ENCODE data around the gene EMC10.
"Not testable (repeated sequence)": the region's sequence is repeated elsewhere in the genome, so short reads cannot be mapped to it uniquely, and the experiment has no call there.

EMC10 gene

DNA sequence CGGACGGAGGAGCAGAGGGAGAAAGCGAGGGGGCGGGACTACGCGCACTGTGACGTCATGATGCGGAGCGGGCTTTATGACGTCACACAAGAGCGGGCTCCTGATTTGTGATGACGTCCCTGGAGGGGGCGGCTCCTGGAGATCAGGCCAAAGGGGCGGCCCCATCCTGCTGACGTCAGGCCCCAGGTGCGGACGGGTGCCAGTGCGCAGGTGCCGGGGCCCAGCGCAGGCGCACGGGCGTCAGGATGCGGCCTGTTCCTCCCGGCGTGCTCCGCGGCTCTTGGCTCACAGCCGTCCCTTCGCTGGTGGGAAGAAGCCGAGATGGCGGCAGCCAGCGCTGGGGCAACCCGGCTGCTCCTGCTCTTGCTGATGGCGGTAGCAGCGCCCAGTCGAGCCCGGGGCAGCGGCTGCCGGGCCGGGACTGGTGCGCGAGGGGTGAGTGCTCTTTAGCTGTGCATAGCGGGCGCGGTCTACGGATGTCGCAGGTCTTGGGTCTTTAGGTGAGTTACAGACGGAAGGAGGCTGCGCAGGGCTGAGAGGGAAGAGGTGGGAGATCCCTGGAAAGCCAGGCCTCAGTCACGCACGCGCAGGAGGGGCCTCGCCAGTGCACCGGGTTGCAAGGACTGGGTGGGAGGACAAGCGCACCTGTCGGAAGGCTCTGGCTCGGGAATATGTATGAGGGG, at the start of gene EMC10, which contains the start of gene GARIN5A:
EMC10 (plus strand) TSS at position 284 of the 683 bp plus-strand sequence; CDS start at position 322, 38 bp downstream.
GARIN5A (minus strand) TSS at position 625 of the 683 bp plus-strand sequence; CDS start at position 165, 460 bp downstream.
- peak; percentile 76 to 84 for DNase-seq (ENCODE audit: low read depth in 2 of 2, low spot score in 1 of 2)

DNA sequence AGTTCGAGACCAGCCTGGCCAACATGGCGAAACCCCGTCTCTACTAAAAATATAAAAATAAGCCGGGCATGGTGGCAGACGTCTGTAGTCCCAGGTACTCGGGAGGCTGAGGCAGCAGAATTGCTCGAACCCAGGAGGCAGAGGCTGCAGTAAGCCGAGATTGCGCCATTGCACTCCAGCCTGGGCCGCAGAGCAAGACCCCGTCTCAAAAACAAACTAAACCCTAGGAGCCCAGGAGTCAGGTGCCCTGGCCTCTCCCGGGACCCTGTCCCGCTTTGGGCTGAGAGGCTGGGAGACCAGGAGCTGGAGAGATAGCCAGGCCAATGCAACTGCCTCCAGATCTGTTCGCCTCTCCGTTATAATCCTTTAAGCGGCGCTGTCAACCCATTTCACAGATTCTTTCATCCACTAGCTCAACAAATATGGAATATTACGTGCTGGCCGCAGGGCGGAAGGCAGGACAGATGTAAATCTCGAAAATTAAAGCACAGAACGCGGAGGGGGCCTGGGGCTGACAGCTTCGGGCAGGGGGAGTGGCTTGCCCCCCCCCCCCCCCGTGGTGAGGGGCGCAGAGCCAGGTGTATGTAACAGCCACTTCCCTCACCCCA, 48.9 kb upstream of the EMC10 start:
- DNase-seq (ENCODE audit: low read depth in 2 of 2, low spot score in 1 of 2): no peak

DNA sequence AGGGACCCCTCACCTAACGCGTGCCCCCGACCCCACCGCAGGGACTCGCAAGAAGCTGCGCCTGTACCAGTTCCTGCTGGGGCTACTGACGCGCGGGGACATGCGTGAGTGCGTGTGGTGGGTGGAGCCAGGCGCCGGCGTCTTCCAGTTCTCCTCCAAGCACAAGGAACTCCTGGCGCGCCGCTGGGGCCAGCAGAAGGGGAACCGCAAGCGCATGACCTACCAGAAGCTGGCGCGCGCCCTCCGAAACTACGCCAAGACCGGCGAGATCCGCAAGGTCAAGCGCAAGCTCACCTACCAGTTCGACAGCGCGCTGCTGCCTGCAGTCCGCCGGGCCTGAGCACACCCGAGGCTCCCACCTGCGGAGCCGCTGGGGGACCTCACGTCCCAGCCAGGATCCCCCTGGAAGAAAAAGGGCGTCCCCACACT, 48.3 kb upstream of the EMC10 start:
- no peak for DNase-seq (ENCODE audit: low read depth in 2 of 2, low spot score in 1 of 2)

DNA sequence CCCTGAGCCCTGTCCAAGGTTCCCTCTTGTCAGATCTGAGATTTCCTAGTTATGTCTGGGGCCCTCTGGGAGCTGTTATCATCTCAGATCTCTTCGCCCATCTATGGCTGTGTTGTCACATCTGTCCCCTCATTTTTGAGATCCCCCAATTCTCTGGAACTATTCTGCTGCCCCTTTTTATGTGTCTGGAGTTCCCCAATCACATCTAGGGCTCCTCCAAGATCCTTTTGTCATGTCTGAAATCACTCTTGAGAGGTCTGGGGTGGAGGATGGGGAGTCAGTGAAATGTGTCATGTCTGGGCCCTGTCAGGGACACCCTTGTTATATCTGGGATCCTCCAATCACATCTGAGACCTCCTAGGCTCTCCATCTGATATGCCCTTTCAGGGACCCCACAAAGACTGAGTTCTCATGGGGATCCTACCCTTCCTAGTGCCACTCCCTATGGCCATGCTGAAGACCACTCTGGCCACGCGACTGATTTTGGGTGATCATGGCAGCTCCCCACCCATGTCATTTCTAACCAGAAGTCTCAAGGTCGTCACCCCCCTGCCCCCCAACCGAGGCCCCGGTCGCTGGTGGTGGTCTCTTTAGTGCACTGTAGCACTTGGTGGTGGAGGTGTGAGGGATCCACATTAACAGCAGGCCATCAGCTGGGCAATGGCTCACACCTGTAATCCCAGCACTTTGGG, 47.4 kb upstream of the EMC10 start:
- no peak for DNase-seq (ENCODE audit: low read depth in 2 of 2, low spot score in 1 of 2)

DNA sequence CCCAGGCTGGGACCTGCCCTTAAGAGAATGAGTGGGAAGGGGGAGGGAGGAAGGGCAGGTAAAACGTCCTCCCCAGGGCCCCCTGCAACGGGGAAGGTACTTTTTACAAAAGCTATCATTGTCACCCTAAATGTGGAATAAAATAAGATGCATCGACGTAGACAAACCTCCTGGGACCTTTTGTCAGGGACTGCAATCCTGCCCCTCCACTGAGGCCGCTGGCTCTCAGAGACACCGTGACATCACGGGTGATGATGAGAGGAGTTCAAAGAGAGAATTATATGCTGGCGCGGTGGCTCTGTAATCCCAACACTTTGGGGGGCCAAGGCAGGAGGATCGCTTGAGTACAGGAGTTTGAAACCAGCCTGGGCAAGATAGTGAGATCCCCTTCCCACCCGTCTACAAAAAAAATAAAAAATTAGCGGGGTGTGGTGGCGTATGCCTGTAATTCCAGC, 45.4 kb upstream of the EMC10 start:
- DNase-seq (ENCODE audit: low read depth in 2 of 2, low spot score in 1 of 2): no peak

DNA sequence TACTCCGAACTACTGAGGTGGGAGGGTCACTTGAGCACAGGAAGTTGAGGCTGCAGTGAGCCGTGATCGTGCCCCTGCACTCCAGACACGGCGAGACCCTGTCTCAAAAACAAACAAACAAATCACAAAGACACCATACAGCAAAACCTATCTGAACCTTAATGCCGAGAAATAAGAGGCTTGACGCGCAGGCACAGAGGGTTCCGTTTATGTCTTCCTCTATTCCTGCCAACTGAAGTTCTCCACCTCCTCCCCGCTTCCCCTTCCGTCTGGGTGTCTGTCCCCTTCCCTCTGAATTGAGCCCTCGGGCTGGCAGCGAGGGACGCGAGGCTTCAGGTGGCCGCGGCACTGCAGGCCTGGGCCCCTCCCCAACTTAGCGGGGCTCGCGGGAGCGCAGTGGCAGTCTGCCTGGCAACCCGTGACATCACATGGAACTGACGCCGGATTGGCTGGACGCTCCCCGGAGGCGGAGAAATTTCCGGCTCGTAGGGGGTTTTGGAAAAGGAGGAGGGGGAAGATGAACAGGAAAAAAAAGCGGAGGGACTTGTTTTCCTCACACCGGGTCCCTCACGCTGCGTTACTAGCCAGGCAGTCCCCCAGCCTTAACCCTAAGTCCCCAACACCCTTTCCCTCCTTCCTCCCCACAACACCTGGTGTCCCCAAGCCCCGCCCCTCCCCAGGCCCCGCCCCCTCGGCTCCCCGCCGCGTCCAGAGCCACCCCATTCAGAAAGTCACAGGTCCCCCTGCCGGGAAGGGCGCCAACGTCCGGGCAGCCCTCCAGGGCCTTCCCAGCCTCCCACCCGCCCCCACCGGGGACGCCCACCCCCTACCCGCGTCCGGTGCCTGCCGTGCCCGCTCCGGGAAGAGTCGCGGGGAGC, 44.7 kb upstream of the EMC10 start:
- peak; percentile 72 to 89 for DNase-seq (ENCODE audit: low read depth in 2 of 2, low spot score in 1 of 2)

DNA sequence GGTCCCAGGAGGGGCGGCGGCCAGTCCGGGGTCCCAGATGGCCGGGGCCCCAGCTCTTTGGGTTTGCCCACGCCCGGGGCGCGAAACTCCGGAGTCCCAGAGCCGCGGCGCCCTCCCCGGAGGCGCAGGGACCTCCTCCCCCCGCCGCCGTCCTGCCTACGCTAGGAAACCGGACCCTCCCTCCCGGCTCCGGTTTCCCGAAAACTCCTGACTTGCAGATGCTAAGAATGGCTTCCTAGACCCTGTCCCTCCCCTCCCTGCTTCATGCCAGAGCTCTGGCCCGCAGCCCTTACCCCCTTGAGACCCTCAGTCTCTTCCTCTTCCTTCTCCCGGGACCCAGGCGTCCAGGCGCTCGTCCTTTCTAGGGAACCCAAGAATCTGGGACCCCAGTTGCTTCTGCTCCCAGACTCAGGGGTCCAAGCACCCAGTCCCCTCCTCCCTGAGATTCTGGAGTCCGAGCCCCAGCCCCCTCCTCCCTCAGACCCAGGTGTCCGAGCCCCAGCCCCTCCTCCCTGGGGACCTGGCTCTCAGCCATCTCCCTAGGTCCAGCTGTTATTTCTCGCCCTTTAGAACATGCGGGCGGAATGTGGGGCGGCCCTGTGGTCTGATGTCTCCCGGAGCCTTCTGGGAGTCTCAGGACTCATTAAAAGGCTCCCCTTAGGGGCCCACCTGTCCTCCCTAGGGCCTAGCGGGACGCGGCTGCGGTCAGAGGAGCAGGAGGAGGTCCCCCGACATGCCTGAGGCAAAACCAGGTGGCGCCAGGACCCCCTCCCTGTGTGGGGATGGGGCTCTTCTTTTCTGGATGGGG, 43.9 kb upstream of the EMC10 start, which contains the start of gene MYBPC2:
MYBPC2 (plus strand) TSS at position 672 of the 808 bp plus-strand sequence; CDS start at position 734, 62 bp downstream.
- no peak for DNase-seq (ENCODE audit: low read depth in 2 of 2, low spot score in 1 of 2)

DNA sequence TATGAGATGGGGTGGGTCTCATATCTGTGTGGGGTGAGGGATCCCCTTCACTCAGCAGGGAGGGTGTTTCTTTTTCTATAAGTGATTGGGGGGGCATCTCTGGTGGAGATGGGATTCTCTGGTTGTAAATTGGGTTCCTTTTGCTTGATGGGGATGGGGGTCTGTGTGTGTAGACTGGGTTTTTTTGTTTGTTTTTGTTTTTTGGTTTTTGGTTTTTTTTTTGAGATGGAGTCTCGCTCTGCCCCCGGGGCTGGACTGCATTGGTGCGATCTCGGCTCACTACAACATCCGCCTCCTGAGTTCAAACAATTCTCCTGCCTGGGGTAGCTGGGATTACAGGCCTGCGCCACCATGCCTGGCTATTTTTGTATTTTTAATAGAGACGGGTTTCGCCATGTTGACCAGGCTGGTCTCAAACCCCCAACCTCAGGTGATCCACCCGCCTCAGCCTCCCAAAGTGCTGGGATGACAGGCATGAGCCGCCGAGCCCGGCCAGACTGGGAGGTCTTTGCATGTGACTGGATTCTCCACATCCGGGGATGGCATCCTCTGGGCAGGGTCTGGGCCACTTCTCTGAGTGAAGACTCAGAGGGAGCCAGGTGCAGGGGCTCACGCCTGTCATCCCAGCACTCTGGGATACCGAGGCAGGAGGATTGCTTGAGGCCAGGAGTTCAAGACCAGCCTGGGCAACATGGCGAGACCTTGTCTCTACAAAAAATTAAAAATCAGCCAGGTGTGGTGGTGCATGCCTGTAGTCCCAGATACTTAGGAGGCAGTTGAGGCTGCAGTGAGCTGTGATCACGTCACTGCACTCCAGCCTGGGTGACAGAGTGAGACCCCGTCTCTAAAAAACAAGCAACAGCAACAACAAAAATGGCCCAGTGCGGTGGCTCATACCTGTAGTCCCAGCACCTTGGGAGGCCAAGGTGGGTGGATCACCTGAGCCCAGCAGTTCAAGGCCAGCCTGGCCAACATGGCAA, 42.8 kb upstream of the EMC10 start:
- DNase-seq (ENCODE audit: low read depth in 2 of 2, low spot score in 1 of 2): no peak

DNA sequence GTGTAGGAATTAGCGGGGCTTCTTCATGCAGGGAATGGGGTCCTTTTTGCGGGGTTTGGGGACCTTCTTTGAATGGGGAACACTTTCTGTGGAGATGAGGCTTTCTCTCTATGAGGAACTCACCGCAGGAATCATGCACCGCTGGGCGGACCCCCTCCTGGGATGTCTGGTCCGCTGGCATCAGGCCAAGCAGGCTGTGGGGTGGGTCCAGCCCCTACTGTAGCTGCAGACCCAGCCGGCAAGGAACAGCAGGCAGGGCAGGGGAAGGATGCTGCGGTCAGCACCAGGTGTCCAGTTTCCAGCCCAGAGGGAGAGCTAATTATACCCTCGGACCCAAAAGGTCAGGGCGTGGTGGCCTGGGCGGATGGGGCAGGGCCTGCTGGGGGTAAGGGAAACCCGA, 41.8 kb upstream of the EMC10 start:
- DNase-seq (ENCODE audit: low read depth in 2 of 2, low spot score in 1 of 2): no peak

DNA sequence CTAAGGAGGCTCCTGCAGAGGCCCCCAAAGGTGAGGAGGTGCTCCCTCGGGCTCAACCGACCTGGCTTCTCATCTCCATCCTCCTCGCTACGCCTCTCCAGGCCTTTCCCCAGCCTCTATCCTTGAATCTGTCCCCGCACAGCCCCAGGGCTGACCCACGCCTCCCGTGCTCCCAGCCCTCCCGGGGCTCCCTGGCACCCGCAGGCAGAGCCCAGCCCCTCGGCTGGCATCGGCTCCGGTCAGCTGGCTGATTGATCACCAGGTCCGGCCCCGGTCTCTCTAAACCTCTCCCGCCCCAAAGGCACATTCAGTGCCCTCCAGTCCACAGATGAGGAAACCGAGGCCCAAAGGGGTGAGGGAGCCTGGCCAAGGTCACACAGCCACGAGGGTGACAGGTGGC, 41.1 kb upstream of the EMC10 start:
- DNase-seq (ENCODE audit: low read depth in 2 of 2, low spot score in 1 of 2): no peak

DNA sequence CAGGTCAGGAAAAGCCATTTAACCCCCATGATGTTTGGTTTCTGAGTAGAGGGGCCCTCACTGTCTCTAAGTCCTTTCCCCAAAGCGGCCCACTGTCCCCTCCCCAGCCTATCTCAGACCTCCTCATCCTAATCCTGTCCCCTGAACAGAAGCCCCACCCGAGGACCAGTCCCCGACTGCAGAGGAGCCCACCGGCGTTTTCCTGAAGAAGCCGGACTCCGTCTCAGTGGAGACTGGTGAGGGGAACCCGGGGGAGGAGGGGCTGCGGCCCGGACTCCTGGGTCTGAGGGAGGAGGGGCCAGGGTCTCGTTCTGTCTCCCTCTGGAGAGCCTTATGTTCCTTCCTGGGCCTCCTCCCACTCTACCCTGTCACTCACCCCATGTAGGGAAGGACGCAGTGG, 40.7 kb upstream of the EMC10 start:
- DNase-seq (ENCODE audit: low read depth in 2 of 2, low spot score in 1 of 2): no peak

DNA sequence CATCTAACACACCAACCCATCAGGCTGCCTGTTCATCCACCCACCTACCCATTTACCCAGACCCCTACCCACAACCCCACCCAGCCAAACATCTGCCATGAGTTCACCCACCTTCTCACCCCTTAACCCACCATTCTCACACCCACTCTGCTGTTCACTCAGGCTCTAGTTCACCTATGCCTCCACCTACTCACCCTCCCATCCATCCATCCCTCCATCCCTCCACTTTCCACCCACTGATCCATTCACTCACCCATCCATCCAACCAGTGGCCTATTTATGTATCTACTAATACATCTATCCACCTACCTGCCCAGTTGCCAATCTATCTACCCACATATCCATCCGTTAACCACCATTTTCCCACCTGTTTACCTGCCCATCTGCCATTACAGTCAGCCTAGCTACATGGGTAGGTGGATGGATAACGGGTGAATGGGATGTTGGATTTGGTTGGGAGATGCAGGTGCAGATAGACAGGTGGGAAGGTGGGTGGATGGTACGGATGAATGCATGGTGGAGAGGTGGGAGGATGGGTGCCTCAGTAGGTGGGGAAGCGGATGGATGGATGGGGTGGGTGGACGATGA, 38.4 kb upstream of the EMC10 start:
- DNase-seq (ENCODE audit: low read depth in 2 of 2, low spot score in 1 of 2): no peak

DNA sequence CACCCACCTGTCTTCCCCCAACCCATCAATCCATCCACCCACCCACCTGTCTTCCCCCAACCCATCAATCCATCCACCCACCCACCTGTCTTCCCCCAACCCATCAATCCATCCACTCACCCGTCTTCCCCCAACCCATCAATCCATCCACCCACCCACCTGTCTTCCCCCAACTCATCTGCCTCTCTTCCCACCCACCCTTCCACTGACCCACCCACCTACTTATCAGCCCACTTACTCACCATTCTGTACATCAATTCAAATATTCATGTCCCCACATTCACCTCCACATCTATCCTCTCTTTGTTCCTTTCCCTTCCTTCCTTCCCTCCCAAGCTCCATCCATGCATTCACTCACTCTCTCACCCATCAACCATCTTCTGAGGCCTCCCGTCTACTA, 37.2 kb upstream of the EMC10 start:
- DNase-seq (ENCODE audit: low read depth in 2 of 2, low spot score in 1 of 2): not testable (repeated sequence)

DNA sequence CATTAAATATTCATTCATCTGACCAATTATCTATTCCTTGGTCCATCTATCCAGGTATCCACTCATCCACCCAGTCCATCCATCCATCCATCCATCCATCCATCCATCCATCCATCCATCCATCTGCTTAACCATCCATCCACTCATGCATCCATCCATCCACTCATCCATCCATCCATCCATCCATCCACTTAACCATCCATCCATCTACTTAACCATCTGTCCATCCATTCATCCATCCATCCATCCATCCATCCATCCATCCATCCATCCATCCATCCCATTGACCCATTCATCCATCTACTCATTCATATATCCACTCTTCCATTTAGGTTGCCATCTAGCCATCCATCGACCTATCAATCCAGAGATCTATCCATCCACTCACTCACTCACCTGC, 32.2 kb upstream of the EMC10 start:
- DNase-seq (ENCODE audit: low read depth in 2 of 2, low spot score in 1 of 2): no peak

DNA sequence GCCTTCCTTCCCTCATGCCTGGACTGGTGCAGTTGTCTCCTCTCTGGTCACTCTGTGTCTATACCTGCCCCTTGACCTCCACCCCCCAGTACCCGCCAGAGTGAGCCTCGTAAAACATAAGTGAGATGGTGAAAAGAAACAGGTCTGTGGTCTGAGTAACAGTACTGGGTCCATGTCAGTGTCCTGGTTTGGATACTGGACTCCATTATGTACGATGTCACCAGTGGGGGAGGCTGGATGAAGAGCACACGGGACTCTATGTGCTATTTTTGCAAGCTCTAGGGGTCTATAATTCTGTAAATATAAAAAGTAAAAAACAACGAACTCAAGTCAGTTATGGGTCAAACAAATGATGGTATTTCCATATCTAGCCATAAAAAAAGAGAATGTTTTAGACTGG, 29.3 kb upstream of the EMC10 start:
- DNase-seq (ENCODE audit: low read depth in 2 of 2, low spot score in 1 of 2): no peak

DNA sequence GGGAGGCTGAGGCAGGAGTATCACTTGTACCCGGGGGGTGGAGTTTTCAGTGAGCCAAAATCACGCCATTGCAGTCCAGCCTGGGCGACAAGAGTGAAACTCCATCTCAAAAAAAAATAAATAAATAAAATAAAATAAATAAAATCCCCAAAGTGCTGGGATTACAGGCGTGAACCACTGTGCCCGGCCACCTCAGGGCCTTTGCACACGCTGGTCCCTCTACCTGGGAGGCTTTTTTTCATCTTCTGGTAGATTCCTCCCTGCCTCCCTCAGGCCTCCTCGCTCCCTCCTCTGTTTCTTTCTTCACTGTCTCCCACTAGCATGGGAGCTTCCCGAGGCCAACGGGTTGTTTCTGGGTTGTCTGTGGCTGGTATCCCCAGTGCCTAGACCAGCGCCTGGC, 28.6 kb upstream of the EMC10 start:
- DNase-seq (ENCODE audit: low read depth in 2 of 2, low spot score in 1 of 2): no peak

DNA sequence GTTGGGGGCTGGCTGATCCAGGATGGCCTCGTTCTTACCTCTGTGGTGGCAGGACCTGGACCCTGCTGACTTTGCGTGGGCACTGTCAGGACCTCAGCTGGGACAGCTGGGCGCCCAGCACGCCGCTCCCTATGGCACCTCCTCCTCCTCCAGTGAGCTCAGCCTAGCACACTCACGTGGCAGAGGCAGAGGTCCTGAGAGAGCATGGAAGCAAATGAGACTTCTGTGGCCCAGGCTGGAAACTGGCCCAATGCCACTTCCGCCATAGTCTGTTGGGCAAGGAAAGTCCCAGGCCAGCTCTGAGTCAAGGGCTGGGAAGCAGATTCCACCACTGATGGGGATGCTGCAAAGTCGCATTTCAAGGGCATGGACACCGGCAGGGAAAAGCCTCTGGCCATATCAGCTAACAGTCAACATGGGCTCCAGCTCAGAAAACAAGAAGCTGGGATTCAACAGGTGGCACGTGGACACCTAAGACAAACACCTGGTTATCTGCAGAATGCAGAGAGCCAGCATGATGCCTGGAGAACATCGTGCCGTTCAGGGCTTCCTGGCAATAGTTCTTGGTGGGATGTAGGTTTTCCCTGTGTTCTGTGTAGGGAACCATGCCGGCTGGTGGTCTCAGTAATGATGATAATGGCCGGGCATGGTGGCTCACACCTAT, 26.9 kb upstream of the EMC10 start:
- no peak for DNase-seq (ENCODE audit: low read depth in 2 of 2, low spot score in 1 of 2)

Measured in stimulated activated CD8-positive, alpha-beta memory T cell treated with anti-CD3 and anti-CD28 coated beads, Interleukin-4, amount 100 ng/mL, for 4 hours (primary cell).